NOMO-1 treated with dmso at 0.1 percent for 144 hours (cell line): ENCODE data around the gene PLD6.

Experiments used
- DNase-seq: peaks from one replicate; lab custom pipeline; 2025; ENCODE audit not compliant: unreplicated experiment; lab: John Stamatoyannopoulos, UW

The PLD6 gene

GRCh38 chr17:17227608-17228520 lies 21.7 kb upstream of the PLD6 start:
- DNase-seq, result no peak

GRCh38 chr17:17226451-17227265 lies 20.5 kb upstream of the PLD6 start:
- DNase-seq, result no peak

GRCh38 chr17:17225901-17226300 lies 19.8 kb upstream of the PLD6 start:
- DNase-seq, result no peak

GRCh38 chr17:17224137-17224536 lies 18.0 kb upstream of the PLD6 start:
- no peak for DNase-seq

GRCh38 chr17:17223736-17224135 lies 17.6 kb upstream of the PLD6 start:
- DNase-seq, result no peak

GRCh38 chr17:17221329-17221728 lies 15.2 kb upstream of the PLD6 start:
- no peak for DNase-seq

- no peak for DNase-seq
These were observed 14.4 kb upstream of the PLD6 start for GRCh38 chr17:17220529-17220928.

GRCh38 chr17:17217995-17218394 lies 11.9 kb upstream of the PLD6 start:
- DNase-seq, result no peak

GRCh38 chr17:17216776-17217175 lies 10.6 kb upstream of the PLD6 start:
- no peak for DNase-seq

- no peak for DNase-seq
These were observed 10.1 kb upstream of the PLD6 start for GRCh38 chr17:17216236-17216635.

GRCh38 chr17:17215575-17215974 lies 9.4 kb upstream of the PLD6 start:
- no peak for DNase-seq

GRCh38 chr17:17214646-17215436 lies 8.7 kb upstream of the PLD6 start:
- DNase-seq, result no peak

GRCh38 chr17:17213775-17214174 lies 7.6 kb upstream of the PLD6 start:
- DNase-seq, result no peak

GRCh38 chr17:17207998-17208397 lies 1.9 kb upstream of the PLD6 start:
- no peak for DNase-seq

- DNase-seq, result no peak
These were observed 791 bp upstream of the PLD6 start for GRCh38 chr17:17206913-17207335.

GRCh38 chr17:17205368-17206123 lies 587 bp downstream of the PLD6 start:
- DNase-seq, result peak; percentile 26

GRCh38 chr17:17204635-17205231 lies 1.4 kb downstream of the PLD6 start:
- no peak for DNase-seq

GRCh38 chr17:17204041-17204591 lies 2.0 kb downstream of the PLD6 start:
- no peak for DNase-seq

- no peak for DNase-seq
These were observed 2.9 kb downstream of the PLD6 start for GRCh38 chr17:17203173-17203730.
